GM11168 (cell line): ENCODE data around the gene MPV17.
"Not testable (repeated sequence)": the region's sequence is repeated elsewhere in the genome, so short reads cannot be mapped to it uniquely, and the experiment has no call there.

Experiments used
- in situ Hi-C: fragments of 300-500 bp; cut with MboI; formaldehyde crosslinking; loops from one replicate; pipeline ENCODE4 v1.12.0; 2022; ENCODE audit warnings: low sequenced_read_pairs; ENCODE audit not compliant: unreplicated experiment

MPV17 gene

GRCh38 chr2:27303093-27304025, 19.5 kb downstream of the MPV17 start:
- in situ Hi-C loops = no loop called here

- in situ Hi-C loops = not testable (repeated sequence)
Measured at GRCh38 chr2:27300606-27301005, 22.3 kb downstream of the MPV17 start.

GRCh38 chr2:27298391-27299080, 24.4 kb downstream of the MPV17 start:
- in situ Hi-C loops = no loop called here

GRCh38 chr2:27297195-27297594, 25.7 kb downstream of the MPV17 start:
- in situ Hi-C loops = no loop called here

- in situ Hi-C loops = no loop called here
Measured at GRCh38 chr2:27296481-27296880, 26.4 kb downstream of the MPV17 start.

GRCh38 chr2:27294928-27295327, 28.0 kb downstream of the MPV17 start:
- in situ Hi-C loops = no loop called here

GRCh38 chr2:27291865-27292264, 31.0 kb downstream of the MPV17 start:
- in situ Hi-C loops = no loop called here

GRCh38 chr2:27290549-27290948, 32.3 kb downstream of the MPV17 start:
- in situ Hi-C loops = no loop called here

- in situ Hi-C loops = no loop called here
Measured at GRCh38 chr2:27288610-27289009, 34.3 kb downstream of the MPV17 start.

GRCh38 chr2:27285481-27285880, 37.4 kb downstream of the MPV17 start:
- in situ Hi-C loops = no loop called here

GRCh38 chr2:27284996-27285395, 37.9 kb downstream of the MPV17 start:
- in situ Hi-C loops = no loop called here

GRCh38 chr2:27282892-27283291, 40.0 kb downstream of the MPV17 start:
- in situ Hi-C loops = no loop called here

- in situ Hi-C loops = no loop called here
Measured at GRCh38 chr2:27281855-27282559, 40.9 kb downstream of the MPV17 start, which contains the start of gene TRIM54. TRIM54 (plus strand) TSS chr2:27282429; CDS start chr2:27282732, 303 bp downstream.

- in situ Hi-C loops = no loop called here
Measured at GRCh38 chr2:27281442-27281841, 41.5 kb downstream of the MPV17 start.

GRCh38 chr2:27280826-27281225, 42.1 kb downstream of the MPV17 start:
- in situ Hi-C loops = no loop called here

- in situ Hi-C loops = no loop called here
Measured at GRCh38 chr2:27278010-27278409, 44.9 kb downstream of the MPV17 start.

GRCh38 chr2:27275211-27276150, 47.4 kb downstream of the MPV17 start, which contains the start of gene DNAJC5G:
DNAJC5G (plus strand) TSS chr2:27275433; CDS start chr2:27276729, 1,296 bp downstream.
- in situ Hi-C loops = no loop called here

GRCh38 chr2:27272537-27273522, 50.1 kb downstream of the MPV17 start:
- in situ Hi-C loops = not testable (repeated sequence)
